Measurements from ENCODE around the gene MTNR1A. TPM values are rescaled to one million over a fixed set of nuclear protein-coding genes. Genes with fewer than 3 reads are reported as not detected.

The MTNR1A gene
- total RNA-seq, result 0.10 TPM in 1 of 2 replicates, not detected in the other

GRCh38 chr4:186554914-186555827 lies at the start of gene MTNR1A:
Gene MTNR1A, minus strand, starts transcription at chr4:186555567. Its CDS starts 202 bp downstream, at chr4:186555365.
- no peak for DNase-seq (ENCODE audit: low read depth)

DNA sequence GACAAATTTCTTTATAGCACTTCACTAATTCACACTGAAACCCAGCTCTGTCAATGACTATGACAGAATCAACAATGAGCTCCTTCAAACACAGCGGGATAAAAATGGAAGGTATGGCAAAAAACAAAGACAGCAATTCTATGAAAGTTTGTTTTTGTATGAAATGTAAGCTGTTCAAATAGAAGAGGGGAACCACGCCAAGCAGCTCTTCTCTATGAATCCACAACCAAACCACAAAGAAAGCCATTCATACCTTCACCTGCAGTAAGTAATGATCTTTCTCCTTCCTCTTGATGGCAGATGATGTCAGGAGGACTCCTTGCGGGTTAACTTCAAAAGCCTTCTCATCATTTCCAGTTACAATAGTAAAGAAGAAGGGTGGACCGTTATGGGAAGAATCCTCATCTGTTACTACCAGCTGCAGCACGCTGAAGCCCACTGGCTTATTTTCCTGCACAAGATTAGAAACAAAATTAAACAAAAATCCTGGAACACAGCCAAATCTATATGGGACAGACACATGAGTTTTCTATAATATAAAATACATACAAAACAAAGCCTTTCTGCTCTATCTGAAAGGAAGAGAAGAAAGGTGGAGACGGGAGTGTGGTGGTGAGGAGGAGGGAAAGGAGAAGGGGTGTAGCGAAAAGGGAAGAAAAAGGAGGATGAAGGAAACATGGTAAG lies 48.9 kb upstream of the MTNR1A start:
- no peak for DNase-seq (ENCODE audit: low read depth)

- no peak for DNase-seq (ENCODE audit: low read depth)
These were observed 47.6 kb upstream of the MTNR1A start for GRCh38 chr4:186602978-186603377.

GRCh38 chr4:186599483-186599882 lies 44.1 kb upstream of the MTNR1A start:
- no peak for DNase-seq (ENCODE audit: low read depth)

GRCh38 chr4:186598686-186599085 lies 43.3 kb upstream of the MTNR1A start:
- DNase-seq (ENCODE audit: low read depth), result no peak

DNA sequence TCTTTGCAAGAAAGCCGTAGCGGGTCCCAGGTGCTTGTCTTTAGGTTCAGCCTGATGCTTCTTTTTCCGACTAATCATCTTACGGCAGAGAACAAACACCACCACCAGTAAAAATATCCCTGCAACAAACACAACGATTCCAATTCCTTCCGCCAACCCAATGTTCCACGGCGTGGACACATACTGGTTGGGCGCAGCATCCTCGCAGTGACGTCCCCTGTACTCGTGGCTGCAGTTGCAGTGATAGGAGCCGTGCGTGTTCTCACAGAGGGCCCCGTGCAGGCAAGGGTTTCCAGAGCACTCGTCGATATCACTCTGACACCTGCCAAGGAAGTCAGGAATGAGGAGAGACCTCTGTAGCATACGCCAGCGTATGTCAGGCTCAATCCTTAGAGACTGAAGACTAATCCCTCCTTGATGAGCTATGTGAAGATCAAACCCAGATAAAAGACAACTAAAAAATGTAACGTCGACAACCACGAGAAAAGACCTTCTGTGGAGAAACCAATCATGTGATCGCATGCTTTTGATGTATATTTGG lies 41.6 kb upstream of the MTNR1A start:
- DNase-seq (ENCODE audit: low read depth), result no peak

DNA sequence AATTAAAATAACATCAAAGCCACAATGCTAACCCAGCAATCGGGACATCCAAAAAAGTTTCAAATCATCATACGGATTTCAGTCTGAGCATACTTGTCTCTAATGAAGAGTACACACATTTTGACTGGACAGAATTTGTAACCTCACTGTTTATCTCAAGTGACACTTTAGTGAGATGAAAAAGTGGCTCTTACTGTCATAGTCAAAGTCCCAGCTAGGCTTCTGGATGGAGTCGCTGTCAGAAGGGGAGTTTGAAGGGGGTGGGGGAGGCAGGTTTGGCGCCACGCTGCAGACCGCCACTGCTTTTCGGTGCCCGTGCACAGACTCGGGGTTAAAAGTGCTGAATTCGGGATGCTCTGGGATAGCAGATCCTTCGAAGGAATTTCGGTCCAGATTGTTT lies 41.0 kb upstream of the MTNR1A start:
- DNase-seq (ENCODE audit: low read depth), result no peak

GRCh38 chr4:186593587-186593973 lies 38.2 kb upstream of the MTNR1A start:
- no peak for DNase-seq (ENCODE audit: low read depth)

DNA sequence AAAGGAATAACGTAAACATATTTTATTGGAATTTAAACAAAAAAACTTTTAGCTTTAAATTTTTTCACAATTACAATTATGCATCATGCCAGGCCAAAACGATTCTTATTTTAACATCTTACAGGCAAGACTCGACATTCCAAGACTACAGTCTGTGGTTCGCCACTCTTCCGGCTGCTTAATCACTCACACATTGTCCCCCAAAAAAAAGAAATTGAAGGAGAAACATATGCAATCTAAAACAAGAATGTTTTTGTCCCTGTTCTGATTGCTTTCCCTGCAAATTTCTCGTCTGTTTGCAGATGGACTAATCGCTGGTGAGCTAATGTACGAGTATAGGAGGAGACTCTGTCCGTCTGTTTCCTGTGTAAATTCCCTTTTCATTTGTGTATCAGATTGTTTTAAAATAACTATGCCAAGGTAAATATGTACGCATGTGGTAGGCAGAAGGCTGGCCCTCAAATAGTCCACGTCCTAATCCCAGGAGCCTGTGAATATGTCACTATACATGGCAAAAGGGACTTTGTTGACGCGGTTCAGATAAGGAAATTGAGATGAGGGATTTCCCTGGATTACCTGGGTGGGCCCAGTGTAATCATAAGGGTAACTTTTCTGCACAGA lies 37.7 kb upstream of the MTNR1A start:
- no peak for DNase-seq (ENCODE audit: low read depth)

DNA sequence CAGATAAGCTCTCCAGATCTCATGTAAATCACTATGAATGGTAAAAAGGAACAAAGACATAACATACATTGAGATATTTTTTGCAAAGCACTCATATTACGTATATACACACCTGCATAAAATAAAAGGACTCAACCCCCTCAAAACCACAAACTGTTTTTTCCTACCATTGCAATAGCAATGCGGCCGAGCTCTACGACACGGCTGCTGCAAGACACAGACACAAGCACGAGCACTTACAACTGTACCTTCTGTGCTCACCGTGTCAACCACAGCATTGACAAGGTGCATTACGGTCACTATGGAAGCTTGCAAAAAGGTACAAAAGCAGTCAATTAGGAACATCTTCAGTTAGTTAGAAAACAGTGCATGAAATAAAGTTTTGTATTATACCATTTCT lies 37.1 kb upstream of the MTNR1A start:
- no peak for DNase-seq (ENCODE audit: low read depth)

DNA sequence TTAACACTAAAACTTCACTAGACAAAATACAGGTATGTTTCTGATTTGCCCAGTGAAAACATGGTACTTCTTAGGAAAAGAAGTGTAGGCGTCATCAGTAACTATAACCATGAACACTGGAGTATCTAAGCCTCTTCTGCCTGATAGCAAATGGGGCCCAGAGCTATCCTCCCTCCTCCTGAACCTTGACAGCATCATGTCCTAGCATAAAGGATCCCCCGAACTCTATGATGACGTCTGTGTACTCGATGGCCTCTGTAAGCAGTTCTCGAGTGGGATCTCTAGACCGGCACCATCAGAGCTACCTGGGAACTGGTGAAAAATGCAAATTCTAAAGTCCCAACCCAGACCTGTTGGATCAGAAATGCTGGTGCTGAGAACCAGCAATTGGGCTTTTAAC lies 36.3 kb upstream of the MTNR1A start:
- no peak for DNase-seq (ENCODE audit: low read depth)

DNA sequence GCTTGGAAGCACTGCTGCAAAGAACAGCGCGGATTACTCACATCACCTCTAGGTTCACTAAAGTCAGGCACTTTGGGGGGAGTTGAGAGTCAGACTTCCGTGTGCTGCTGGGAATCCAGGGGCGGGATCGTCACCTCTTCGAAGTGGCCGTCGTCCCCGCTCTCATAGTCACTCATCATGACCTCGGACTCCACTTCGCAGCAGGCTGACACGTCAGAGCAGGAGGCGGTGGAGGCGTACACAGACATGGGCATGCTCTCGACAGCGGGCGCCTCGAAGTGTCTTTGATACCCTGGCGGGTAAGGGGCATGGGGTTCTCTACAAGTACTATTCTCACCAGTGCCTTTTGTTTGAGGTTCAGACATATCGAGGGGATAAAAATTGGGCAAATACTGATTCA lies 33.1 kb upstream of the MTNR1A start:
- DNase-seq (ENCODE audit: low read depth), result no peak

DNA sequence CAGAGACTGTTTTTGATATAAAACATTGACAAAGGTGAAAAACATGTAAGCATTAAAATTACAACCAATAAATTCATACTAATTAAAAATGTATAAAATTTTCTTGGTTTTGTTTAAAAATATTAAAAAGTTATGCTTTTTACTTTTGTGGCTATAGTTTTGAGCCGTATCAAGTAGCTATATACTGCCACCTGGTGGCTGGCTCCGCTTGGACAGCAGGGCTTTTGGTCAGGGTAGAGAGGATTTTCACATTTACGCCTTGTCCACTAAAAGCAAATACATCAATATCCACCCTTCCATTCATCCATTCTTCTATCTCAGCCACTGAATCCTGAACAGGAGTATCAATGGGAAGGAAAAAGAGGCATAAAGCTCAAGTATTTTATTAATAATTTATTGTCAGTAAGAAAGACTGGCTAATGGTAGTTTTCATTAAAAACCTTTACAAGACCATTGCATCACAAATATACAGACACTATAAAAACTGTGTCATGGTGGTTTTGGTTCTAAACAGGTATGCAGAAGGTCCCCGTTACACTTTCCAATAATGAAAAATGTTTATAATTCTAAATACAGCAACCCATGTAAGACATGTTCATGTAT lies 32.1 kb upstream of the MTNR1A start:
- DNase-seq (ENCODE audit: low read depth), result peak; percentile 44

DNA sequence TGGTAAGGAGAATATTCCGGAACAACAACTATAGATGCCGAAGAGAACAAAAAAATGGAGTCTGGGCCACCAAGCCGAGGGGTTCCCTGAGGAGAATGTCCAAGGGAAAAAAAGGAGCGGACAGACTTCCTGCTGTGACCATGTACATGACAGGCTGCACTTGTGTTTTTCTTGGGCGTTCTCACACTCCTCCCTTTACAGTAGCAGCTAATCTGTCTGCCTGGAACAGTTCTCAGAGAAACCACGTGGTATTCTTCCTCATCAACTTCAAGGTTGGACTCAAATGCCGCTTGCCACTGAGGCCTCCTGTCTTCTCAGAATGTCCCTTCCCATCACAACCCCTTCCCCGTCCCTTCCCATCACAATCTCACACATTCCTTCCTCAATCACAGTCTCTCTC lies 30.8 kb upstream of the MTNR1A start:
- no peak for DNase-seq (ENCODE audit: low read depth)

GRCh38 chr4:186584912-186585311 lies 29.5 kb upstream of the MTNR1A start:
- DNase-seq (ENCODE audit: low read depth), result no peak

DNA sequence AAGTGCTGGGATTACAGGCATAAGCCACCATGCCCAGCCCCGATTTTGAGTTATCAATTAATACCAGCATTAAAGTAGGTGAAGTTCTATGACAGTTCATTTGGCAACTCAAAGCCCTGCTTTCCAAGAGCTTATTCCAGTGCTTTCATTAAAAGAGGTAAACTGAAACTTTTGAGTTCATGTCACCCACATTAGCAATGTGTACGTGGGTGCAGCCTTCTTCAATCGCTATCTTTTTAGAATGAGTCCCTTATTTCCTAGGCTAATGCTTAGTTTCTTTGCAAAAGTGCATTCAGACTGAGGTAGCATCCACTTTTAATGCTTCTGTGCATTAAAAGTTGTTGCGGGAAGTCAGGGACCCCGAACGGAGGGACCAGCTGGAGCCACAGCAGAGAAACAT lies 26.1 kb upstream of the MTNR1A start:
- no peak for DNase-seq (ENCODE audit: low read depth)

DNA sequence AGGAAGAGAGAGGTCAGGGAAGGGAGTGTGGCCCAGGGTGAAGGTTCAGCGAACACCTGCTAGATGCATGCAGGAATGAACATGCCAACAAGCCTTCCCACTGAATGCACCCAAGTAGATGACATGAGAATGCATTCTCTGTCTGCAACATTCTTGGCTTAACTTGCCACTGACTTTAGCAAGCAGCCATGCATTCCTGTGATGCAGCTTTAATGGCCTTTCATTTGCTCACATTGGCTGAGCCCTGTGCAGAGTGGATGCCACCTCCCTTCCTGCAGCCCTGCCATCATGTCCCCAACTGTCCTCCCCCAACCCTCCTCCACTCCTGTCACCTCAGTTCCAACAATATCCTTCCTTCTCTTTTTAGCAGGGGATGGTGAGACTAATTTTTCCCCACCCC lies 25.3 kb upstream of the MTNR1A start:
- no peak for DNase-seq (ENCODE audit: low read depth)

DNA sequence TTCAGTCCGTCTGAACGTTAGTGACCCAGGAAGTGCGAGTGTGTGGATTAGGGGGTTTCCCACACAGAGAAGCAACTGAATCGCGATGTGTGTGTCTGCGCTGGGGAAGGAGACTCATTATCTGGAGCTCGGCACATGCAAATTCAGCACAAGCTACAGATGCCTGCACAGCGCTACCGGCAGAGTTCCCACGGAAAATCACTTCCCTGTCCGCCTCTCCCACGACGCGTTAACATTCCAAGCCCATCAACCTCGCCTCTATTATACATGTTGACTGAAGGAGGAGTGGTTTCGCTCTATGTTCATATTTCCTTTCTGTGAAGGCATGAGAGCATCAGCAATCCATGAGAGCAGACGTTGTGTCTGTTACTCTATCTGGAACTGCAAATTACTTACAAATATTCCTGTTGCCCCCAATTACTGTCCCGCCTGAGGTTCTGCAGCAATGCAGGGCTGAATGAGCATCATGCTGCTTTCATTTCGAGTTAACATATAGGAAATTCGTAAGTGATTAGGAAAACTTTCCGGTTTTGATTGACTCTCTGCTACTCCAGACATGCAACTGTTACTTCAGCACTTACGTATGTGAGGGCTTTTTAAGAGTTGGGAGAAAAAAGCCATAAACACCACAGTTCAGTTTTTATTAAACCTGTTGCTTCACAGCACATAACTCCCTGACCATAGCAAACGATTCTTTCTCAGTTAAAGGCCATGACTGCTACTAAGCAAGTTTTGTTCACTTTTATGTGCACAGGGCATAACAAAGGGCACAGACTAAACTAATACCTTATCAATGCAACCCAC lies 15.0 kb upstream of the MTNR1A start:
- peak; percentile 82 for DNase-seq (ENCODE audit: low read depth)

DNA sequence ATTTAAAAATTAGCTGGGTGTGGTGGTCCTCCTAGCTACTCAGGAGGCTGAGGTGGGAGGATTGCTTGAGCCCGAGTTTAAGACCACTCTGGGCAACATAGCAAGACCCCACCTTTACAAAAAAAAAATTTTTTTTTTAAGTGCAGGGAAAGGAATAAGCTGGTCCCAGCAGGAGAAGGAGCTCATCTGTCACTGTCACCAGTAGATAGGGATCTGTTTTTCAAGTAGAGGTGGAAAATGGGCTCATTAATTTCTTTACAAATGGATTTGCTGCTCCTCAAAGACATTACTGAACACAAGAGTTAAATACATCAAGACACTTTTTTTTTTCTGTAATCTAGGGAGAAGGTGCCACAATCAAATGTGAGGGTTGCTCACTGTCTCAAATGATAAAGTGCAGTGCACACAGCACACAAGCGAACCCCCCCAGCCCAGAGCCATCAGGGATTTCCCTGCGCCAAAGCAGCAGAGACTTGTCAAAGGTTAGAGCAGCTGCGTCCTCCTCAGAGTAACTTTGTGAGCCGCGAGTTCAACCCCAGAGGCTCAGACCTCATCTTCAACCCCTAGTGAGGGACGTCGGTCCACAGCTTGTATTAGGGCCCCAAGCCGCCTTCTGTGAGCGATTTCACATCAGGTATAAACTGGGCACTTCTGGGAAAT lies 14.3 kb upstream of the MTNR1A start:
- DNase-seq (ENCODE audit: low read depth), result no peak

DNA sequence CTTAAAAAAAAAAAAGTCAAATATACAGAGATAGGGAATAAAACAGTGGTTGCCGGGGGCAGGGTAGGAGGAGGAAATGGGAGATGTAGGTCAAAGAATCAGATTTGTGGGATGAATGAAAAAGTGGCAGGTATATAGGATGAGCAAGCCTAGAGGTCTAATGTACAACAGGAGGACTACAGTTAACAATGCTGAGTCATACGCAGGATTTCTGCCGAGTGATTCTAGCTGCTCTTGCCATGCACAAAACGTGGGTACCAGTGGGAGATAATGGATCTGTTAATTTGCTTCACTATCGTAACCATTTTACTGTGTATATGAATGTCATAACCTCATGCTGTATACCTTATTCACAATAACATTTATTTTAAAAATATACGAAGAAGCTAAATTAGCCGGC lies 10.7 kb upstream of the MTNR1A start:
- no peak for DNase-seq (ENCODE audit: low read depth)

DNA sequence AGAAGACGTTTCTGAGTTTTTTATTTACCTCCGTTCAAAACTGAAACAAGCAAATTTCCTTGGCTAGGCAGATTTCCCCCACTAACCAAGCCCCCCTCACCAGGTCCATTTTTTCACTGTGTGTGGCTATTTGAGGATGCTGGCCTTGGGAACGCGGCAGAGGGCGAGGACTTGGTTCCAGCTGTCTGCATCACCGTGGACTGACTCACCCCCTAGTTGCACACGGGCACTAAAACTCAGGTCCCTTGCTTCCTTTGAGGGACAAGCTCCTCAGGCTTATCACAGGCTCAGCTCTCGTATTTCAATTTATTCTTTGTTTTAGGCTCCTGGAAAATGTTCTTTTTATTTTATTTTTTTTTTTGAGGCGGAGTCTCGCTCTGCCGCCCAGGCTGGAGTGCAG lies 8.4 kb upstream of the MTNR1A start:
- no peak for DNase-seq (ENCODE audit: low read depth)
